ENCODE data around the gene FILIP1. TPM values are rescaled to one million over a fixed set of nuclear protein-coding genes. Genes with fewer than 3 reads are reported as not detected.
"Not testable (repeated sequence)": the region's sequence is repeated elsewhere in the genome, so short reads cannot be mapped to it uniquely, and the experiment has no call there.

The FILIP1 gene
- total and polyA plus RNA-seq, 4 experiments from 2014 or later: not detected

GRCh38 chr6:75419416-75419815 lies 74.2 kb downstream of the FILIP1 start:
- H3K27ac Mint-ChIP-seq: no peak overlapping the region
- peaks cover 6 to 7% of the 10 kb centered on the region in 2 donors for H3K27me3 Mint-ChIP-seq
- no peaks in the 10 kb centered on the region for H3K9me3 Mint-ChIP-seq
- Histone ChIP-seq H3K9me3 (ENCODE audit: control insufficient read depth in 1 of 2, low read length in 2 of 2) (no peaks in the 10 kb centered on the region), H3K36me3 (ENCODE audit: insufficient read depth, low read length) (no peaks in the 10 kb centered on the region), H3K27me3 (ENCODE audit: insufficient read depth, low read length) (no peaks in the 10 kb centered on the region), H3K4me3 (ENCODE audit: low read length in 2 of 2) (no peak overlapping the region), H3K4me1 (ENCODE audit: insufficient read depth, low read length) (no peaks in the 10 kb centered on the region), H3K27ac (ENCODE audit: low read depth, low read length) (no peak overlapping the region)
- no peak for DNase-seq
- no peaks in the 10 kb centered on the region for H3K36me3 Mint-ChIP-seq
- H3K4me1 Mint-ChIP-seq: no peaks in the 10 kb centered on the region
- intact Hi-C loops (cut with micrococcal nuclease): no loop called here
- CTCF ChIA-PET (ENCODE audit: partially characterized antibody): no interaction called here
- H3K4me3 Mint-ChIP-seq: no peak overlapping the region
- POLR2A ChIA-PET (ENCODE audit: partially characterized antibody): no interaction called here

GRCh38 chr6:75418233-75418632 lies 75.4 kb downstream of the FILIP1 start:
- H3K4me1 ChIP-seq (ENCODE audit: insufficient read depth, low read length): no peaks in the 10 kb centered on the region
- ChIA-PET POLR2A (ENCODE audit: partially characterized antibody) (no interaction called here), CTCF (ENCODE audit: partially characterized antibody) (no interaction called here)
- no peaks in the 10 kb centered on the region for H3K36me3 ChIP-seq (ENCODE audit: insufficient read depth, low read length)
- no peaks in the 10 kb centered on the region for H3K9me3 ChIP-seq (ENCODE audit: control insufficient read depth in 1 of 2, low read length in 2 of 2)
- intact Hi-C loops (cut with micrococcal nuclease): no loop called here
- no peaks in the 10 kb centered on the region for H3K27me3 ChIP-seq (ENCODE audit: insufficient read depth, low read length)
- no peak overlapping the region for H3K4me3 ChIP-seq (ENCODE audit: low read length in 2 of 2)
- Mint-ChIP-seq H3K27me3 (peaks cover 7 to 9% of the 10 kb centered on the region in 2 donors), H3K4me1 (no peaks in the 10 kb centered on the region), H3K36me3 (no peaks in the 10 kb centered on the region), H3K27ac (no peak overlapping the region), H3K9me3 (no peaks in the 10 kb centered on the region), H3K4me3 (no peak overlapping the region)
- DNase-seq: no peak
- no peak overlapping the region for H3K27ac ChIP-seq (ENCODE audit: low read depth, low read length)

GRCh38 chr6:75416443-75416842 lies 77.2 kb downstream of the FILIP1 start:
- H3K9me3 ChIP-seq (ENCODE audit: control insufficient read depth in 1 of 2, low read length in 2 of 2): no peaks in the 10 kb centered on the region
- POLR2A ChIA-PET (ENCODE audit: partially characterized antibody): no interaction called here
- no peak overlapping the region for H3K4me3 Mint-ChIP-seq
- no peaks in the 10 kb centered on the region for H3K36me3 ChIP-seq (ENCODE audit: insufficient read depth, low read length)
- H3K27me3 Mint-ChIP-seq: peaks cover 9 to 13% of the 10 kb centered on the region in 2 donors
- no peaks in the 10 kb centered on the region for H3K4me1 ChIP-seq (ENCODE audit: insufficient read depth, low read length)
- H3K27ac Mint-ChIP-seq: no peak overlapping the region
- H3K27ac ChIP-seq (ENCODE audit: low read depth, low read length): no peak overlapping the region
- CTCF ChIA-PET (ENCODE audit: partially characterized antibody): no interaction called here
- intact Hi-C loops (cut with micrococcal nuclease): no loop called here
- no peak overlapping the region for H3K4me3 ChIP-seq (ENCODE audit: low read length in 2 of 2)
- no peaks in the 10 kb centered on the region for H3K36me3 Mint-ChIP-seq
- H3K9me3 Mint-ChIP-seq: peaks cover 0 to 3% (median 0%) of the 10 kb centered on the region in 8 donors
- H3K27me3 ChIP-seq (ENCODE audit: insufficient read depth, low read length): no peaks in the 10 kb centered on the region
- H3K4me1 Mint-ChIP-seq: no peaks in the 10 kb centered on the region
- no peak for DNase-seq

DNA sequence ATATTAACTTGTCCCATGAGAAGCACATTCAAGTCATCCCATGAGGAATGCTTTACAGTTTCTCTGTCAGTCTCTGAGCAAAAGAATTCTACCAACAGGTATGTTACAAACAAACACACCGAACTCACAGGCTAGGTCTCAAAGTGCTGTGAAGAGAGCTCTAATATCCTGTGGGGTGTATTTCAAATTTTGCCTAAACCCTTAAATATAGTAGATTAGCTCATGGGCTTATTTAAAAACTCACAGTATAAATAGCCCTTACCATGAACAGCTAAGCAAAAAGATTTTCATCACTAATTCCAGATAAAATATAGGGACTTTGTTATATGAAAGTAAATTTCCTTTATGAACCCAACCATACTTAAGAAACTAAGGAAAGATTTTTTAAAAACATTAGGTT lies 77.8 kb downstream of the FILIP1 start:
- Mint-ChIP-seq H3K9me3 (peaks cover 0 to 3% (median 0%) of the 10 kb centered on the region in 8 donors), H3K27ac (no peak overlapping the region), H3K4me3 (no peak overlapping the region), H3K36me3 (no peaks in the 10 kb centered on the region), H3K27me3 (peaks cover 9 to 13% of the 10 kb centered on the region in 2 donors), H3K4me1 (no peaks in the 10 kb centered on the region)
- intact Hi-C loops (cut with micrococcal nuclease): no loop called here
- H3K9me3 ChIP-seq (ENCODE audit: control insufficient read depth in 1 of 2, low read length in 2 of 2): no peaks in the 10 kb centered on the region
- POLR2A ChIA-PET (ENCODE audit: partially characterized antibody): no interaction called here
- H3K4me3 ChIP-seq (ENCODE audit: low read length in 2 of 2): no peak overlapping the region
- no peaks in the 10 kb centered on the region for H3K4me1 ChIP-seq (ENCODE audit: insufficient read depth, low read length)
- no peak for DNase-seq
- CTCF ChIA-PET (ENCODE audit: partially characterized antibody): no interaction called here
- no peak overlapping the region for H3K27ac ChIP-seq (ENCODE audit: low read depth, low read length)
- no peaks in the 10 kb centered on the region for H3K36me3 ChIP-seq (ENCODE audit: insufficient read depth, low read length)
- H3K27me3 ChIP-seq (ENCODE audit: insufficient read depth, low read length): no peaks in the 10 kb centered on the region

DNA sequence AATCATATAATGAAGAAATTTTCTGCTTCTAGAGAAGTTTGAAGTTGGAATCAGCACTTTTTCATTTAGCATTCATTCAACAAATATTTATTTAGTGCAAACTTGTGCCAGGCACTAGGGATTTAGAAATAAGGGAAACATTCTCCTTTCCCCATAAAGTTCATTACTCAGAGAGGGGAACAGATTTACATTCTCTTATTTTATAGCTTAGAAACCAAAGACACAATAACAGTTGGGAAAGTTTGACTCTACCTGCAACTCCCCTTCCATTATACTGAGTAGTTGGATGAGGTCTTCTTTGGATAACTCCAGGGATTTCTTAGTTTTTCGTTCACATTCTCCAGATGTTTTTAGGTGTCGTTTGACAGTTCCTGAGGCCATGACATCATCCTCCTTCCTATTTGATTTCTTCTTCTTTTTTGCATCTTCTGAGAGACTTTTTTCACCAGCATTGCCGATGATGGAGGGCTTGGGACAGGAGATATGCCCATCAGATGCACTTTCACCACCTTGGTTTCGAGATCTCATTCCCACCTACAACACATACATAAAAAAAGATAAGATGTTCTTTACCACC lies 79.1 kb downstream of the FILIP1 start:
- Histone ChIP-seq H3K4me1 (ENCODE audit: insufficient read depth, low read length) (no peaks in the 10 kb centered on the region), H3K36me3 (ENCODE audit: insufficient read depth, low read length) (no peaks in the 10 kb centered on the region), H3K9me3 (ENCODE audit: control insufficient read depth in 1 of 2, low read length in 2 of 2) (no peaks in the 10 kb centered on the region), H3K27me3 (ENCODE audit: insufficient read depth, low read length) (no peaks in the 10 kb centered on the region), H3K4me3 (ENCODE audit: low read length in 2 of 2) (no peak overlapping the region), H3K27ac (ENCODE audit: low read depth, low read length) (no peak overlapping the region)
- POLR2A ChIA-PET (ENCODE audit: partially characterized antibody): no interaction called here
- Mint-ChIP-seq H3K4me3 (no peak overlapping the region), H3K4me1 (no peaks in the 10 kb centered on the region), H3K27ac (no peak overlapping the region), H3K36me3 (no peaks in the 10 kb centered on the region), H3K27me3 (peaks cover 9 to 13% of the 10 kb centered on the region in 2 donors), H3K9me3 (peaks cover 0 to 3% (median 0%) of the 10 kb centered on the region in 8 donors)
- no peak for DNase-seq
- CTCF ChIA-PET (ENCODE audit: partially characterized antibody): no interaction called here
- intact Hi-C loops (cut with micrococcal nuclease): no loop called here

GRCh38 chr6:75412969-75413662 lies 80.5 kb downstream of the FILIP1 start:
- intact Hi-C loops (cut with micrococcal nuclease): no loop called here
- H3K4me3 Mint-ChIP-seq: no peak overlapping the region
- CTCF ChIA-PET (ENCODE audit: partially characterized antibody): no interaction called here

DNA sequence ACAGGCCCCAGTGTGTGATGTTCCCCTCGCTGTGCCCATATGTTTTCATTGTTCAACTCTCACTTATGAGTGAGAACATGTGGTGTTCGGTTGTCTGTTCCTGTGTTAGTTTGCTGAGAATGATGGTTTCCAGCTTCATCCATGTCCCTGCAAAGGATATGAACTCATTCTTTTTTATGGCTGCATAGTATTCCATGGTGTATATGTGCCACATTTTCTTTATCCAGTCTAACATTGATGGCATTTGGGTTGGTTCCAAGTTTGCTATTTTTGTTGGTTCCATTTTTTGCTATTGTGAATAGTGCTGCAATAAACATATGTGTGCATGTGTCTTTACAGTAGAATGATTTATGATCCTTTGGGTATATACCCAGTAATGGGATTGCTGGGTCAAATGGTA lies 83.0 kb downstream of the FILIP1 start:
- H3K4me1 Mint-ChIP-seq; H3K4me3 ChIP-seq (ENCODE audit: low read length in 2 of 2); H3K4me1 ChIP-seq (ENCODE audit: insufficient read depth, low read length); H3K27ac Mint-ChIP-seq; H3K27me3 Mint-ChIP-seq; H3K36me3 ChIP-seq (ENCODE audit: insufficient read depth, low read length); POLR2A ChIA-PET (ENCODE audit: partially characterized antibody); H3K27me3 ChIP-seq (ENCODE audit: insufficient read depth, low read length); H3K27ac ChIP-seq (ENCODE audit: low read depth, low read length); H3K9me3 ChIP-seq (ENCODE audit: control insufficient read depth in 1 of 2, low read length in 2 of 2); DNase-seq; CTCF ChIA-PET (ENCODE audit: partially characterized antibody); H3K9me3 Mint-ChIP-seq; H3K4me3 Mint-ChIP-seq; intact Hi-C loops (cut with micrococcal nuclease); H3K36me3 Mint-ChIP-seq: not testable (repeated sequence)

More at GRCh38 chr6:75412969-75413662, 80.5 kb downstream of the FILIP1 start:
- Histone ChIP-seq H3K4me1 (ENCODE audit: insufficient read depth, low read length) (no peaks in the 10 kb centered on the region), H3K4me3 (ENCODE audit: low read length in 2 of 2) (no peak overlapping the region), H3K9me3 (ENCODE audit: control insufficient read depth in 1 of 2, low read length in 2 of 2) (no peaks in the 10 kb centered on the region), H3K27me3 (ENCODE audit: insufficient read depth, low read length) (no peaks in the 10 kb centered on the region), H3K27ac (ENCODE audit: low read depth, low read length) (no peak overlapping the region), H3K36me3 (ENCODE audit: insufficient read depth, low read length) (no peaks in the 10 kb centered on the region)
- H3K27me3 Mint-ChIP-seq: peaks cover 7 to 12% of the 10 kb centered on the region in 2 donors
- no peaks in the 10 kb centered on the region for H3K36me3 Mint-ChIP-seq
- H3K27ac Mint-ChIP-seq: no peak overlapping the region
- DNase-seq: no peak
- H3K4me1 Mint-ChIP-seq: no peaks in the 10 kb centered on the region
- H3K9me3 Mint-ChIP-seq: peaks cover 0 to 3% (median 0%) of the 10 kb centered on the region in 8 donors
- POLR2A ChIA-PET (ENCODE audit: partially characterized antibody): no interaction called here
